ENCODE measurements around the gene RPL5.

Gene RPL5

GRCh38 chr1:92834617-92835016 lies 2.8 kb downstream of the RPL5 start:
- Mint-ChIP-seq H3K4me1 (peaks cover 47% of the 10 kb centered on the region), H3K36me3 (peaks cover 38% of the 10 kb centered on the region), H3K4me3 (peak overlapping the region; percentile 95), H3K9me3 (no peaks in the 10 kb centered on the region), H3K27me3 (no peaks in the 10 kb centered on the region), H3K27ac (peak overlapping the region; percentile 97)
- no peak for DNase-seq (ENCODE audit: low spot score in 2 of 2)
- no peak for ATAC-seq (ENCODE audit: low read depth)

GRCh38 chr1:92837062-92837461 lies 5.2 kb downstream of the RPL5 start:
- Mint-ChIP-seq H3K9me3 (no peaks in the 10 kb centered on the region), H3K36me3 (peaks cover 46% of the 10 kb centered on the region), H3K27me3 (no peaks in the 10 kb centered on the region), H3K4me1 (peaks cover 44% of the 10 kb centered on the region), H3K4me3 (no peak overlapping the region), H3K27ac (peak overlapping the region; percentile 29)
- ATAC-seq (ENCODE audit: low read depth) (no peak), DNase-seq (ENCODE audit: low spot score in 2 of 2) (no peak)

- Mint-ChIP-seq H3K27ac (peak overlapping the region; percentile 29), H3K4me3 (no peak overlapping the region), H3K36me3 (peaks cover 49% of the 10 kb centered on the region), H3K27me3 (no peaks in the 10 kb centered on the region), H3K4me1 (peaks cover 42% of the 10 kb centered on the region), H3K9me3 (no peaks in the 10 kb centered on the region)
- no peak for DNase-seq (ENCODE audit: low spot score in 2 of 2)
- no peak for ATAC-seq (ENCODE audit: low read depth)
Measured at GRCh38 chr1:92838519-92838918, 6.7 kb downstream of the RPL5 start.

GRCh38 chr1:92839442-92839841 lies 7.6 kb downstream of the RPL5 start:
- no peak for ATAC-seq (ENCODE audit: low read depth)
- DNase-seq (ENCODE audit: low spot score in 2 of 2), result no peak
- Mint-ChIP-seq H3K36me3 (peaks cover 47% of the 10 kb centered on the region), H3K9me3 (no peaks in the 10 kb centered on the region), H3K4me1 (peaks cover 33% of the 10 kb centered on the region), H3K27me3 (no peaks in the 10 kb centered on the region), H3K4me3 (no peak overlapping the region), H3K27ac (peak overlapping the region; percentile 45)

GRCh38 chr1:92840600-92840999 lies 8.8 kb downstream of the RPL5 start:
- H3K4me1 Mint-ChIP-seq, result peaks cover 24% of the 10 kb centered on the region
- H3K36me3 Mint-ChIP-seq, result peaks cover 39% of the 10 kb centered on the region
- H3K27ac Mint-ChIP-seq, result no peak overlapping the region

GRCh38 chr1:92842082-92843045 lies 10.5 kb downstream of the RPL5 start:
- no peaks in the 10 kb centered on the region for H3K27me3 Mint-ChIP-seq
- DNase-seq (ENCODE audit: low spot score in 2 of 2) (no peak), ATAC-seq (ENCODE audit: low read depth) (no peak)
- peaks cover 38% of the 10 kb centered on the region for H3K36me3 Mint-ChIP-seq
- H3K4me1 Mint-ChIP-seq, result peaks cover 14% of the 10 kb centered on the region
- H3K4me3 Mint-ChIP-seq, result no peak overlapping the region
- no peaks in the 10 kb centered on the region for H3K9me3 Mint-ChIP-seq
- peak overlapping the region; percentile 73 for H3K27ac Mint-ChIP-seq

More at GRCh38 chr1:92840600-92840999, 8.8 kb downstream of the RPL5 start:
- Mint-ChIP-seq H3K9me3 (no peaks in the 10 kb centered on the region), H3K4me3 (no peak overlapping the region), H3K27me3 (no peaks in the 10 kb centered on the region)
- DNase-seq (ENCODE audit: low spot score in 2 of 2) (no peak), ATAC-seq (ENCODE audit: low read depth) (no peak)

- Mint-ChIP-seq H3K4me1 (peaks cover 9% of the 10 kb centered on the region), H3K4me3 (no peak overlapping the region), H3K9me3 (no peaks in the 10 kb centered on the region), H3K36me3 (peaks cover 33% of the 10 kb centered on the region), H3K27ac (peak overlapping the region; percentile 73), H3K27me3 (no peaks in the 10 kb centered on the region)
- no peak for DNase-seq (ENCODE audit: low spot score in 2 of 2)
- ATAC-seq (ENCODE audit: low read depth), result no peak
Measured at GRCh38 chr1:92843046-92843423, 11.2 kb downstream of the RPL5 start.

- H3K36me3 Mint-ChIP-seq, result peaks cover 32% of the 10 kb centered on the region
- H3K27me3 Mint-ChIP-seq, result no peaks in the 10 kb centered on the region
- no peak overlapping the region for H3K4me3 Mint-ChIP-seq
- no peaks in the 10 kb centered on the region for H3K9me3 Mint-ChIP-seq
- peak overlapping the region; percentile 73 for H3K27ac Mint-ChIP-seq
- DNase-seq (ENCODE audit: low spot score in 2 of 2) (no peak), ATAC-seq (ENCODE audit: low read depth) (no peak)
- peaks cover 5% of the 10 kb centered on the region for H3K4me1 Mint-ChIP-seq
Measured at GRCh38 chr1:92843429-92844352, 11.9 kb downstream of the RPL5 start.

- Mint-ChIP-seq H3K27me3 (no peaks in the 10 kb centered on the region), H3K4me1 (peaks cover 2% of the 10 kb centered on the region), H3K4me3 (no peak overlapping the region), H3K27ac (peak overlapping the region; percentile 46), H3K9me3 (no peaks in the 10 kb centered on the region), H3K36me3 (peaks cover 28% of the 10 kb centered on the region)
- no peak for ATAC-seq (ENCODE audit: low read depth)
- no peak for DNase-seq (ENCODE audit: low spot score in 2 of 2)
Measured at GRCh38 chr1:92844439-92844838, 12.6 kb downstream of the RPL5 start.

- no peak for ATAC-seq (ENCODE audit: low read depth)
- Mint-ChIP-seq H3K27me3 (no peaks in the 10 kb centered on the region), H3K36me3 (peaks cover 27% of the 10 kb centered on the region), H3K9me3 (no peaks in the 10 kb centered on the region), H3K4me1 (peaks cover 2% of the 10 kb centered on the region), H3K27ac (no peak overlapping the region), H3K4me3 (no peak overlapping the region)
- no peak for DNase-seq (ENCODE audit: low spot score in 2 of 2)
Measured at GRCh38 chr1:92845908-92846307, 14.1 kb downstream of the RPL5 start.

- Mint-ChIP-seq H3K9me3 (no peaks in the 10 kb centered on the region), H3K27ac (peak overlapping the region; percentile 67)
- no peak for ATAC-seq (ENCODE audit: low read depth)
Measured at GRCh38 chr1:92848201-92848600, 16.4 kb downstream of the RPL5 start.

GRCh38 chr1:92850019-92850418 lies 18.2 kb downstream of the RPL5 start:
- Mint-ChIP-seq H3K4me3 (no peak overlapping the region), H3K4me1 (peaks cover 10% of the 10 kb centered on the region), H3K36me3 (peaks cover 21% of the 10 kb centered on the region), H3K27me3 (no peaks in the 10 kb centered on the region), H3K9me3 (no peaks in the 10 kb centered on the region), H3K27ac (no peak overlapping the region)
- ATAC-seq (ENCODE audit: low read depth), result no peak
- no peak for DNase-seq (ENCODE audit: low spot score in 2 of 2)

More at GRCh38 chr1:92848201-92848600, 16.4 kb downstream of the RPL5 start:
- peaks cover 9% of the 10 kb centered on the region for H3K4me1 Mint-ChIP-seq
- H3K4me3 Mint-ChIP-seq, result no peak overlapping the region
- H3K36me3 Mint-ChIP-seq, result peaks cover 21% of the 10 kb centered on the region
- no peaks in the 10 kb centered on the region for H3K27me3 Mint-ChIP-seq
- DNase-seq (ENCODE audit: low spot score in 2 of 2), result no peak

- peaks cover 24% of the 10 kb centered on the region for H3K36me3 Mint-ChIP-seq
- no peaks in the 10 kb centered on the region for H3K27me3 Mint-ChIP-seq
- ATAC-seq (ENCODE audit: low read depth), result no peak
- H3K27ac Mint-ChIP-seq, result no peak overlapping the region
- H3K4me3 Mint-ChIP-seq, result no peak overlapping the region
- DNase-seq (ENCODE audit: low spot score in 2 of 2), result no peak
- peaks cover 10% of the 10 kb centered on the region for H3K4me1 Mint-ChIP-seq
- no peaks in the 10 kb centered on the region for H3K9me3 Mint-ChIP-seq
Measured at GRCh38 chr1:92851729-92852128, 19.9 kb downstream of the RPL5 start.

GRCh38 chr1:92853299-92853698 lies 21.5 kb downstream of the RPL5 start:
- H3K36me3 Mint-ChIP-seq, result peaks cover 22% of the 10 kb centered on the region
- no peaks in the 10 kb centered on the region for H3K27me3 Mint-ChIP-seq
- H3K9me3 Mint-ChIP-seq, result no peaks in the 10 kb centered on the region
- DNase-seq (ENCODE audit: low spot score in 2 of 2) (no peak), ATAC-seq (ENCODE audit: low read depth) (no peak)
- H3K4me3 Mint-ChIP-seq, result no peak overlapping the region
- H3K27ac Mint-ChIP-seq, result no peak overlapping the region
- peaks cover 10% of the 10 kb centered on the region for H3K4me1 Mint-ChIP-seq

All from memory B cell (primary cell).